Coronary artery (tissue), 2 donors: ENCODE results near the gene LST1.
A peak's percentile ranks its signal among the peaks of the same experiment; 100 is the strongest.

Source experiments
- DNase-seq: peaks from one replicate; pipeline ENCODE4 v3.0.0-alpha.2; 2017; ENCODE audit warnings: low spot score
- H3K27ac ChIP-seq, 2 donors: fragments of 200-600 bp; sonication (generic); one replicate each; pipeline ENCODE4 v1.5.1; 2016 to 2019
- H3K4me3 ChIP-seq: fragments of 200-600 bp; sonication (generic); 2 replicates; pipeline ENCODE4 v1.5.1; 2016; ENCODE audit warnings: mild to moderate bottlenecking, moderate library complexity
- CTCF ChIP-seq: fragments of 200-600 bp; sonication (generic); IDR thresholded peaks from one replicate; pipeline ENCODE4 v1.5.1; 2019; ENCODE audit warnings: antibody characterized with exemption

Gene LST1

DNA sequence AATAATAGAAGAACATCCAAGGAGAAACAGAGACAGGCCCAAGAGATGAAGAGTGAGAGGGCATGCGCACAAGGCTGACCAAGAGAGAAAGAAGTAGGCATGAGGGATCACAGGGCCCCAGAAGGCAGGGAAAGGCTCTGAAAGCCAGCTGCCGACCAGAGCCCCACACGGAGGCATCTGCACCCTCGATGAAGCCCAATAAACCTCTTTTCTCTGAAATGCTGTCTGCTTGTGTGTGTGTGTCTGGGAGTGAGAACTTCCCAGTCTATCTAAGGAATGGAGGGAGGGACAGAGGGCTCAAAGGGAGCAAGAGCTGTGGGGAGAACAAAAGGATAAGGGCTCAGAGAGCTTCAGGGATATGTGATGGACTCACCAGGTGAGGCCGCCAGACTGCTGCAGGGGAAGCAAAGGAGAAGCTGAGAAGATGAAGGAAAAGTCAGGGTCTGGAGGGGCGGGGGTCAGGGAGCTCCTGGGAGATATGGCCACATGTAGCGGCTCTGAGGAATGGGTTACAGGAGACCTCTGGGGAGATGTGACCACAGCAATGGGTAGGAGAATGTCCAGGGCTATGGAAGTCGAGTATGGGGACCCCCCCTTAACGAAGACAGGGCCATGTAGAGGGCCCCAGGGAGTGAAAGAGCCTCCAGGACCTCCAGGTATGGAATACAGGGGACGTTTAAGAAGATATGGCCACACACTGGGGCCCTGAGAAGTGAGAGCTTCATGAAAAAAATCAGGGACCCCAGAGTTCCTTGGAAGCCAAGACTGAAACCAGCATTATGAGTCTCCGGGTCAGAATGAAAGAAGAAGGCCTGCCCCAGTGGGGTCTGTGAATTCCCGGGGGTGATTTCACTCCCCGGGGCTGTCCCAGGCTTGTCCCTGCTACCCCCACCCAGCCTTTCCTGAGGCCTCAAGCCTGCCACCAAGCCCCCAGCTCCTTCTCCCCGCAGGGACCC lies 11.7 kb upstream of the LST1 start:
- TF ChIP-seq CTCF, result no peak
- no peak for DNase-seq
- Histone ChIP-seq H3K4me3 (no peak overlapping the region), H3K27ac (peak overlapping the region in 1 of 2 donors; percentile 22)

- DNase-seq, result no peak
- peak within 1 kb of the TSS in 1 of 2 donors; percentile 50 for H3K27ac ChIP-seq
- H3K4me3 ChIP-seq, result peak within 1 kb of the TSS; percentile 62
- TF ChIP-seq CTCF, result no peak
Measured at GRCh38 chr6:31575335-31575901, 10.7 kb upstream of the LST1 start, which contains the start of gene TNF. Gene TNF (plus strand): TSS chr6:31575565. CDS start chr6:31575742, 177 bp downstream.

DNA sequence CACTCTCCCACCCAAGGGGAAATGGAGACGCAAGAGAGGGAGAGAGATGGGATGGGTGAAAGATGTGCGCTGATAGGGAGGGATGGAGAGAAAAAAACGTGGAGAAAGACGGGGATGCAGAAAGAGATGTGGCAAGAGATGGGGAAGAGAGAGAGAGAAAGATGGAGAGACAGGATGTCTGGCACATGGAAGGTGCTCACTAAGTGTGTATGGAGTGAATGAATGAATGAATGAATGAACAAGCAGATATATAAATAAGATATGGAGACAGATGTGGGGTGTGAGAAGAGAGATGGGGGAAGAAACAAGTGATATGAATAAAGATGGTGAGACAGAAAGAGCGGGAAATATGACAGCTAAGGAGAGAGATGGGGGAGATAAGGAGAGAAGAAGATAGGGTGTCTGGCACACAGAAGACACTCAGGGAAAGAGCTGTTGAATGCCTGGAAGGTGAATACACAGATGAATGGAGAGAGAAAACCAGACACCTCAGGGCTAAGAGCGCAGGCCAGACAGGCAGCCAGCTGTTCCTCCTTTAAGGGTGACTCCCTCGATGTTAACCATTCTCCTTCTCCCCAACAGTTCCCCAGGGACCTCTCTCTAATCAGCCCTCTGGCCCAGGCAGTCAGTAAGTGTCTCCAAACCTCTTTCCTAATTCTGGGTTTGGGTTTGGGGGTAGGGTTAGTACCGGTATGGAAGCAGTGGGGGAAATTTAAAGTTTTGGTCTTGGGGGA lies 10.0 kb upstream of the LST1 start:
- no peak for DNase-seq
- no peak for TF ChIP-seq CTCF
- H3K27ac ChIP-seq, result no peak overlapping the region
- peak overlapping the region; percentile 62 for H3K4me3 ChIP-seq

GRCh38 chr6:31576897-31577578 lies 9.0 kb upstream of the LST1 start:
- no peak overlapping the region for H3K4me3 ChIP-seq
- DNase-seq, result no peak
- no peak overlapping the region for H3K27ac ChIP-seq
- TF ChIP-seq CTCF, result no peak

- H3K27ac ChIP-seq, result no peak overlapping the region
- DNase-seq, result no peak
- H3K4me3 ChIP-seq, result no peak overlapping the region
- no peak for TF ChIP-seq CTCF
Measured at GRCh38 chr6:31577579-31577966, 8.5 kb upstream of the LST1 start.

GRCh38 chr6:31578184-31579118 lies 7.6 kb upstream of the LST1 start:
- DNase-seq, result no peak
- no peak for TF ChIP-seq CTCF
- Histone ChIP-seq H3K27ac (no peak overlapping the region), H3K4me3 (no peak overlapping the region)
